HG03097 (cell line): ENCODE data around the gene ERBB4.

Experiments
- ATAC-seq: cut with Tn5 transposase; IDR thresholded peaks from one replicate; pipeline ENCODE4 v1.9.1; 2021; ENCODE audit not compliant: unreplicated experiment, low FRiP score

The ERBB4 gene

DNA sequence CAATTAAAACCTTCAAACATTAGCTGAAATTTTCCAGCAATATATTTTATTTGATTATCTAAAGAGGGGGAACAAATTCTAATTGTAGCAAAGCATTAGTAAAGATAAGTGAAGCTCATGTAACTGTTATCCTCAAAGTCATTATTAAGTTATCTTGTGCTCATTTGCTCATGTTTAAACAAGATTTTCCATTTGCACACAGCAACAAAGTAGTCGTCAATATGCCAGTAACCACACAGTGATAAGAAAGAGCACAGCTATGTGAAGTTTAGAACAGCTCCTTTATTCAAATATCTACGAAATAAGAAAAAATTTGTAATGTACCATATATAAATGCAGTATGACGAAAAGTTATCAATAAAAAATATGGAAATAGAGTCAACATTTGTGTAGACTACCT is 159.5 kb downstream of the ERBB4 start:
- ATAC-seq, result no peak

- ATAC-seq, result no peak
Observed at GRCh38 chr2:212367431-212367830, 171.2 kb downstream of the ERBB4 start.

GRCh38 chr2:212364112-212364985 is 174.3 kb downstream of the ERBB4 start:
- ATAC-seq, result no peak

DNA sequence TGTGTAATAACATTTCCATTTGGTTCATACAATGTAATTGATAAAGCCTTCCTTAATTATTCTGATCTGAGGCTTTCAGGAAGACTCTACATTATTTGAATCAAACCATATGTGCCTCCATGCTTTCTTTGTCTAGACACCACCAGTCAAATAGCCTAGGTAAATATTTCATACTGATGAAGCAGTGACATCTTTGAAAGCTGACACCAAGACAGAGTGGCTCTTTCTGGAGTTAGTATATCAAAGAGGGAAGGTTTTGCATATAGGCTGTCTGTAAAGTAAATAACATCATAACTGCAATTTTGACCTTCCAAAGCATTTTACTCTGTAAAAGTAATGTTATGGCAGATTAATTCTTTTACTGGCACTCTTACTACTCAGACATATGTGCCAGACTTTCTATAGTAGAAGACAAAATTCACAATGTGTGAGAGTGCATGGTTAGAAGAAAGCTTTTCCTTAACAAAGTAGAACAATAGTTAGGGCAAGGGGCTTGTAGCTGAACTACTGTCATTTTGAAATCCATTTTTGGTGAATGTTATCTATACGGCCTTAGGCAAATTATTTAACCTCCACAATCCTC is 177.3 kb downstream of the ERBB4 start:
- ATAC-seq, result no peak

DNA sequence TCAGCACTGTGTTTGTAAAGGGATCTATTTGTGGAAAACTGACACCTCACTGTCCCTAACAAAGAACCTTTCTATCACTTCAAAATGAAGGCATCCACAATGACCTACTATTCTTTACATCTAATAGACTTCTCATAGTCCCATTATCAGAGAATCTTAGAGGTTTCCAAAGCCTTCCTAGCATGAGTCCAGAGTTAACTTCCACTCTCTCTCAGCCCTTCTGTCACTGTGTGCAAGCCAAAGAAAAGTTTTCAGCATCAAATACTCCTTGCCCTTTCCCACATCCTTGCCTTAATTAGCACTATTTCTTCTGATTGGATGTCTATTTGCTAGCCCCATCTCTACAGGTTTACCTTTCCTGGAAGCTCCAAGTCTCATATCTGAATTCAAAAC is 178.5 kb downstream of the ERBB4 start:
- ATAC-seq, result no peak

GRCh38 chr2:212359425-212360067 is 179.1 kb downstream of the ERBB4 start:
- ATAC-seq, result no peak

DNA sequence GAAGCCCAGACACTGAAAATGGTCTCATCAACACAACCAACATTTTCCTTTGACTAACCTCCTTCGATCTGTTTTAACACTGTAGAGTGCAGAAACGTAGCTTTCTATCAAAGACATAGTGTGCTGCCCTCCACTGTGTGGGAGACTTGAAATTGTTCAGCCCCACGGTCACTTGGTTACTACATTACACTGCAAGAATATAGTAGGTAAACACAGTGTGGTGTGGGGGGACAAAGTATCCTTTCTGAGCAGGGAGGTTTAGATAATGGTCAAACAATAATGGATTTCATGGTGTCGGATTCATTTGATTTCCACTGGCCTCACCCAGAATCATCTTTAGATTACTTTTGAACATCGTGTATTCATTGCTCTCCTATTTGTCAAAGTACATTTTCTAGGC is 181.0 kb downstream of the ERBB4 start:
- no peak for ATAC-seq

GRCh38 chr2:212354382-212354781 is 184.2 kb downstream of the ERBB4 start:
- ATAC-seq, result no peak

GRCh38 chr2:212348501-212348900 is 190.1 kb downstream of the ERBB4 start:
- ATAC-seq, result no peak

GRCh38 chr2:212346865-212347264 is 191.7 kb downstream of the ERBB4 start:
- ATAC-seq, result no peak

DNA sequence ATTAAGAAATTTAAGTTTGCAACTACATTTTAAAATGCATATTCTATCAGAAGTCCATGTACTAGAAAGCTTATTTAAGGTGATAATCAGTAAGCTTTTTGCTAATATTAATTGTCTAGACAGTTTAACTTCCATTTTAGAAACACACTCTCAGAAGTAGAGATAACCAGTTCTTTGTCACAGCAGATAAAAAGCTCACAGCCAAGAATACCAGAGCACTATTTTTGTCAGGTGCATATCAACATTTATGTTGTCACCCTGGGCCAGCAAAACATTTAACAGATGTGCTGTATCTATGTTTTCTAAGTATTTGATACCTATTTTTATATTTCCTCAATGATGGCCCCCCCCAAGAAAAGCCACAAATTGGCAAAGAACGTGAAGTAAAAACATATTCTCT is 192.6 kb downstream of the ERBB4 start:
- ATAC-seq, result no peak

DNA sequence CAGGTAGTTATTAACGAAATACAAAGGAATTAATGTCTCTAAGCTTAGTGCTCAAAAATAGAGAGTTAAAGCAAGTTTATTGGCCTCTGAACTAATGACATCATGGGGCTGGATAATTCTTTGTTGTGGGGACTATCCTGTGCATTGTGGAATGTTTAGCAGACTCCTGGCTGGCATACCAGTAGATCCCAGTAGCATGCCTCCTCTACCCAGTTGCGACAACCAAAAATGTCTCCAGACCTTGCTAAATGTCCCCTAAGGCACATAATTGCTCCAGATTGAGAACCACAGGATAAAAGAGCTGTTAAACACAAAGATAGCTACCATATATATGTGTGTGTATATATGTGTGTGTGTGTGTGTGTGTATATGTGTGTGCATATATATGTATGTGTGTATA is 194.5 kb downstream of the ERBB4 start:
- no peak for ATAC-seq

GRCh38 chr2:212343167-212343566 is 195.4 kb downstream of the ERBB4 start:
- no peak for ATAC-seq

DNA sequence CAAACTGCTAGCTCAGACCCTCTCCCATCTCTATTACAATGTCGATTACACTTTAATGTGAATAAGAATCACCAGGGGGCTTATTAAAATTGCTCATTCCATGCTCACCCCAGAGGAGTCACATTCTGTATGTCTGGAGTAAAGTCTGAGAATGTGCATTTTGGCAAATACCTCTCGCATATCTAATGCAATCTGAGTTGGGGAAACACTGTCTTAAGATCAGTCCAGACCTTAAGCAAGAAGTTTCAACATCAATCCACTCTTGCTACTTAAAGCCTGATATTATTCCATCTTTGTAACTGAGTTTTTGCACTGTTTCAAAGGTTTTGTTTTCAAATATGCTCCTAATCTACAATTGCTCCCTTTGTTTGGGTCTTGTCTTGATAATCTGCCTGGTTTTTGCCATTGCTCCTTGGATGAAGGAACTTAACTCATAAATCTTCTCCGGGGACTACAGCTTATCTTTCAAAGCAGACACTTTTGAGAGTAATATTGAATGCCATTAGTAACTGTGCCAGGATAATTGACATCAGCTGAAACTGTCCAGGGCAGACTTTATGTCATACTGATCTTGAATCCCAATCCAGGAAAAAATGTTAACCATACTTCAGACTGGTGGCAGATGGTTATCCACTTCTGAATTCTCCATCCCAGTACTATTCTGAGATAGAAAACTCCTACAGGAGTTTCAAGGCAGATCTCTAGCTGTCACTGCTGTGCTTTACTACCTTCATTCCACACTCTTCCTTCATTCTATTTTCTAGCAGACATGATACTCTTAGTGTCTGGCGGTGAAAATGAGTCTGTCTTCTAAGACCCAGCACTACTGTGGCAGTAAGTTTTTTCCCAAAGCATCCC is 200.9 kb downstream of the ERBB4 start:
- no peak for ATAC-seq

DNA sequence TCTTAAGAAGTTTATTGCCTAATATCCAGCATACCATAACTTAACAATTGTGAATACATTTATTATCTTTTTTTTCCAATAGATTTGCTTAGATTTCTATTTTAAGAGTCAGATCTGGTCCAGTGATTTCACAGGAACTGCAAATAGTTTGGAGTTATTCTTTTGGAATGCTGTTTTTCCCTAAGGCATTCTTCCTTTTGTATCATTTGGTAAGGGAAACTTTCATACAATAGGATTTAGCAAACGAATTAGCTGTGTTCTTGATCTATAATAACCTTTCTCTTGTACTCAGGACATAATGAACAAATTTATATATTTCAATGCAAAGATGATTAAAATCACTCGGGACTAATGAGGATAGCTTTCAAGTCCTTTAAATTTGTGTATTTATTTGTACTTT is 201.6 kb downstream of the ERBB4 start:
- ATAC-seq, result no peak

DNA sequence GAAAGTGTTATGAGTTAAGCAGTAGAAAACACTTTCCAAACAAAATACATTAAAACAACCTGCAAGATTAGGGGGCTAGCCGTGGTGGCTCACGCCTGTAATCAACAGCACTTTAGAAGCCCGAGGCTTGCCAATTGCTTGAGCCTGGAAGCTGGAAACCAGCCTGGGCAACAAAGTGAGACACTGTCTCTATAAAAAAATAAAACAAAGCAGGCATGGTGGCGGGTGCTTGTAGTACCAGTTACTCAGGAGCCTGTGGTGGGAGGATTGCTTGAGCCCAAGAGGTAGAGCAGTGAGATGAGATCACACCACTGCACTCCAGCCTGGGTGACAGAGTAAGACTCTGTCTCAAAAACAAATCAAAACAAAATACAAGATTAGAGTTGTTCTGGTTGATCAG is 208.3 kb downstream of the ERBB4 start:
- no peak for ATAC-seq

GRCh38 chr2:212328712-212329496 is 209.7 kb downstream of the ERBB4 start:
- no peak for ATAC-seq

- no peak for ATAC-seq
Observed at GRCh38 chr2:212328136-212328535, 210.5 kb downstream of the ERBB4 start.

DNA sequence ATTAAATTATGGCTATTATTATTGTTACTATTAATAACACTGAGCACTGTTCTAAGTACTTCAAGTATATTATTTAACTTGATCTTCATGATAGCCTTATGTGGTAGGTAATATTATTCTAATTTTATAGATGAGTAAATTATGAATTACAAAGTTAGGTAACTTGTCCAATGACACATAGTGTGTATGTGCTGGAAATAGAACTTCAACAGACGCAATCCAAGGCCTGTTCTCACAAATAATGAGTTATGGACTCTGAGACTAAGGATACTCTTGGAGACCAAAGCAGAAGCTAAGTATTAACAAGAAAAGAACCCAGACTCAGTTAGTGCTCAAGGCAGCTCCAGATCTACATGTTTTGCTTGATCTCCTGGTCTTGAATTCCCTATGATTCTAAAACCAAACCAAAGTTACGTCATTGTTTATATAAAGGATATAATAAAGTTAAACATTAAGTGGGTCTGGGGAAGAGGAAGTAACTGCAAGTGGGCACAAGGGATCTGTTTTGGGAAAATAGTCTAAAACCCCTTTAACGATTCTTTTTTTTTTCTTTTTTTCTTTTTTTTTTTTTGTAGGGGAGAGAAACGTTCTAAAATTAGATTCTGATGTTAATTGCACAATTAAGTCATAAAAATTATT is 211.3 kb downstream of the ERBB4 start:
- ATAC-seq, result no peak

- no peak for ATAC-seq
Observed at GRCh38 chr2:212318636-212319035, 220.0 kb downstream of the ERBB4 start.
